ENCODE data around the gene PAWR. TPM values are rescaled to one million over a fixed set of nuclear protein-coding genes. Genes with fewer than 3 reads are reported as not detected.

Gene PAWR
- total and polyA plus RNA-seq, 9 of the 15 experiments (the other 6 are each of a cell fraction or from before 2014, with no cell fraction given), result 0.82 TPM; not detected in 8

- TF ChIP-seq, protein P1, sequence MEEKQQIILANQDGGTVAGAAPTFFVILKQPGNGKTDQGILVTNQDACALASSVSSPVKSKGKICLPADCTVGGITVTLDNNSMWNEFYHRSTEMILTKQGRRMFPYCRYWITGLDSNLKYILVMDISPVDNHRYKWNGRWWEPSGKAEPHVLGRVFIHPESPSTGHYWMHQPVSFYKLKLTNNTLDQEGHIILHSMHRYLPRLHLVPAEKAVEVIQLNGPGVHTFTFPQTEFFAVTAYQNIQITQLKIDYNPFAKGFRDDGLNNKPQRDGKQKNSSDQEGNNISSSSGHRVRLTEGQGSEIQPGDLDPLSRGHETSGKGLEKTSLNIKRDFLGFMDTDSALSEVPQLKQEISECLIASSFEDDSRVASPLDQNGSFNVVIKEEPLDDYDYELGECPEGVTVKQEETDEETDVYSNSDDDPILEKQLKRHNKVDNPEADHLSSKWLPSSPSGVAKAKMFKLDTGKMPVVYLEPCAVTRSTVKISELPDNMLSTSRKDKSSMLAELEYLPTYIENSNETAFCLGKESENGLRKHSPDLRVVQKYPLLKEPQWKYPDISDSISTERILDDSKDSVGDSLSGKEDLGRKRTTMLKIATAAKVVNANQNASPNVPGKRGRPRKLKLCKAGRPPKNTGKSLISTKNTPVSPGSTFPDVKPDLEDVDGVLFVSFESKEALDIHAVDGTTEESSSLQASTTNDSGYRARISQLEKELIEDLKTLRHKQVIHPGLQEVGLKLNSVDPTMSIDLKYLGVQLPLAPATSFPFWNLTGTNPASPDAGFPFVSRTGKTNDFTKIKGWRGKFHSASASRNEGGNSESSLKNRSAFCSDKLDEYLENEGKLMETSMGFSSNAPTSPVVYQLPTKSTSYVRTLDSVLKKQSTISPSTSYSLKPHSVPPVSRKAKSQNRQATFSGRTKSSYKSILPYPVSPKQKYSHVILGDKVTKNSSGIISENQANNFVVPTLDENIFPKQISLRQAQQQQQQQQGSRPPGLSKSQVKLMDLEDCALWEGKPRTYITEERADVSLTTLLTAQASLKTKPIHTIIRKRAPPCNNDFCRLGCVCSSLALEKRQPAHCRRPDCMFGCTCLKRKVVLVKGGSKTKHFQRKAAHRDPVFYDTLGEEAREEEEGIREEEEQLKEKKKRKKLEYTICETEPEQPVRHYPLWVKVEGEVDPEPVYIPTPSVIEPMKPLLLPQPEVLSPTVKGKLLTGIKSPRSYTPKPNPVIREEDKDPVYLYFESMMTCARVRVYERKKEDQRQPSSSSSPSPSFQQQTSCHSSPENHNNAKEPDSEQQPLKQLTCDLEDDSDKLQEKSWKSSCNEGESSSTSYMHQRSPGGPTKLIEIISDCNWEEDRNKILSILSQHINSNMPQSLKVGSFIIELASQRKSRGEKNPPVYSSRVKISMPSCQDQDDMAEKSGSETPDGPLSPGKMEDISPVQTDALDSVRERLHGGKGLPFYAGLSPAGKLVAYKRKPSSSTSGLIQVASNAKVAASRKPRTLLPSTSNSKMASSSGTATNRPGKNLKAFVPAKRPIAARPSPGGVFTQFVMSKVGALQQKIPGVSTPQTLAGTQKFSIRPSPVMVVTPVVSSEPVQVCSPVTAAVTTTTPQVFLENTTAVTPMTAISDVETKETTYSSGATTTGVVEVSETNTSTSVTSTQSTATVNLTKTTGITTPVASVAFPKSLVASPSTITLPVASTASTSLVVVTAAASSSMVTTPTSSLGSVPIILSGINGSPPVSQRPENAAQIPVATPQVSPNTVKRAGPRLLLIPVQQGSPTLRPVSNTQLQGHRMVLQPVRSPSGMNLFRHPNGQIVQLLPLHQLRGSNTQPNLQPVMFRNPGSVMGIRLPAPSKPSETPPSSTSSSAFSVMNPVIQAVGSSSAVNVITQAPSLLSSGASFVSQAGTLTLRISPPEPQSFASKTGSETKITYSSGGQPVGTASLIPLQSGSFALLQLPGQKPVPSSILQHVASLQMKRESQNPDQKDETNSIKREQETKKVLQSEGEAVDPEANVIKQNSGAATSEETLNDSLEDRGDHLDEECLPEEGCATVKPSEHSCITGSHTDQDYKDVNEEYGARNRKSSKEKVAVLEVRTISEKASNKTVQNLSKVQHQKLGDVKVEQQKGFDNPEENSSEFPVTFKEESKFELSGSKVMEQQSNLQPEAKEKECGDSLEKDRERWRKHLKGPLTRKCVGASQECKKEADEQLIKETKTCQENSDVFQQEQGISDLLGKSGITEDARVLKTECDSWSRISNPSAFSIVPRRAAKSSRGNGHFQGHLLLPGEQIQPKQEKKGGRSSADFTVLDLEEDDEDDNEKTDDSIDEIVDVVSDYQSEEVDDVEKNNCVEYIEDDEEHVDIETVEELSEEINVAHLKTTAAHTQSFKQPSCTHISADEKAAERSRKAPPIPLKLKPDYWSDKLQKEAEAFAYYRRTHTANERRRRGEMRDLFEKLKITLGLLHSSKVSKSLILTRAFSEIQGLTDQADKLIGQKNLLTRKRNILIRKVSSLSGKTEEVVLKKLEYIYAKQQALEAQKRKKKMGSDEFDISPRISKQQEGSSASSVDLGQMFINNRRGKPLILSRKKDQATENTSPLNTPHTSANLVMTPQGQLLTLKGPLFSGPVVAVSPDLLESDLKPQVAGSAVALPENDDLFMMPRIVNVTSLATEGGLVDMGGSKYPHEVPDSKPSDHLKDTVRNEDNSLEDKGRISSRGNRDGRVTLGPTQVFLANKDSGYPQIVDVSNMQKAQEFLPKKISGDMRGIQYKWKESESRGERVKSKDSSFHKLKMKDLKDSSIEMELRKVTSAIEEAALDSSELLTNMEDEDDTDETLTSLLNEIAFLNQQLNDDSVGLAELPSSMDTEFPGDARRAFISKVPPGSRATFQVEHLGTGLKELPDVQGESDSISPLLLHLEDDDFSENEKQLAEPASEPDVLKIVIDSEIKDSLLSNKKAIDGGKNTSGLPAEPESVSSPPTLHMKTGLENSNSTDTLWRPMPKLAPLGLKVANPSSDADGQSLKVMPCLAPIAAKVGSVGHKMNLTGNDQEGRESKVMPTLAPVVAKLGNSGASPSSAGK (IDR thresholded peaks at IDR 0.05), result no peak
- TF ChIP-seq FOXM1 (IDR thresholded peaks at IDR 0.05; ENCODE audit: low read depth) (no peak), FOXM1 (CRISPR knock-in tag; IDR thresholded peaks at IDR 0.05; ENCODE audit: low read depth) (no peak), BCOR (IDR thresholded peaks at IDR 0.05) (no peak), ZNF347 (CRISPR knock-in tag; IDR thresholded peaks at IDR 0.05; ENCODE audit: low read depth) (no peak), SPI1 (IDR thresholded peaks at IDR 0.05; ENCODE audit: borderline replicate concordance, low read depth, low read length) (no peak), KLF13 (tag; IDR thresholded peaks at IDR 0.05; ENCODE audit: borderline replicate concordance, low read depth) (no peak), ZNF589 (CRISPR knock-in tag; IDR thresholded peaks at IDR 0.05; ENCODE audit: low read depth) (no peak)
Observed at GRCh38 chr12:79689061-79689476, 1.7 kb downstream of the PAWR start (continued).

Data from K562 (cell line).